Activated CD4-positive, alpha-beta T cell treated with anti-CD3 and anti-CD28 coated beads, Interleukin-2, amount 50 U/mL, for 16 hours (primary cell): Measurements from ENCODE around the gene PDE6B.
A peak's percentile ranks its signal among the peaks of the same experiment; 100 is the strongest.
"Not testable (repeated sequence)": the region's sequence is repeated elsewhere in the genome, so short reads cannot be mapped to it uniquely, and the experiment has no call there.

ENCODE experiments used
- DNase-seq: peaks from one replicate; pipeline ENCODE4 v3.0.0-alpha.2; 2020

PDE6B gene

DNA sequence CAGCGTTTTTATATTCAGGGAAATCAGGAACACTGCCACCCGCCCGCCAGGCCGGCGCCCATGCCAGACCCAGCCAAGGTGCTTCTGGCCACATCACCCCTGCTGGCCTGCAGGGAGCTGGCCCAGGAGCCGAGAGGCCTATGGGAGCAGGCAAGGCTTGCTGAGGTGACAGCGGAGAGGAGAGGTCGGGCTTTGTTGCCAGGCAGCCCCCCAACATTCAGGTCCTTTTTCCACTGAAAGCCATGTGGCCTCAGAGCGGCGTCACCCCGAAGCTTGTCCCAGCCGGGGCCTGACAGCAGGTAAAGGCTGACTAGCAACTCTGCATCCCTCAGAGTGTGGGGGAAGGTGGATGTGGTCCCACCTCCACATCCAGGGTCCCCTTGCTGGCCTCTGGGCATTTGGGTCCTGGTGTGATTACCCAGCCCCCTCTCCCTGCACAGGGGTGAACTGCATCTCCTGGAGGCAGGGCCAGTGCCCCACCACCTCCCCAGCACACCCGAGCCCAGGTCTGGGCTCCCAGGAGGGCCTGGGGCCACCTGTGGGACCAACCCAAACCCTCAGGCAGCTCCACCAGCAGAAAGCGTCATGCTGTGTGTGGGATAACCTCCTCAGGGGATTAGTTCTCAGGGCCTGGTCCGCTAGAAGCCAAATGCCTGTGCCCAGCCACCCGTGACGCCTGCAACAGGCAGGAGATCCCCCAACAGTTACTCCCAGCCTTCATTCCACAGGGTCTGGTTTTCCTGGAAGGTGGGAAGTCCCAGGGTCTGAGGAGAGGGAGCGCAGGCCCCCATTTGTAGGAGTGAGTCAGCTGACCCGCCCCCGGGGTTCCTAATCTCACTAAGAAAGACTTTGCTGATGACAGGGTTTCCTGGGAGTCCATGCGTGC lies at the start of gene PDE6B:
Gene PDE6B (plus strand): TSS at position 869 of the 886 bp plus-strand sequence. CDS start 54 bp downstream, outside the sequence.
- no peak for DNase-seq

GRCh38 chr4:576245-576821 lies 49.0 kb upstream of the PDE6B start, which contains the start of gene TMEM271:
TSS of gene TMEM271 (minus strand) at chr4:576295. CDS start at chr4:576062, 233 bp downstream.
- no peak for DNase-seq

- DNase-seq: no peak
These were observed 48.3 kb upstream of the PDE6B start for GRCh38 chr4:576991-577498.

GRCh38 chr4:577499-578450 lies 47.6 kb upstream of the PDE6B start:
- DNase-seq: peak; percentile 21

- no peak for DNase-seq
These were observed 46.6 kb upstream of the PDE6B start for GRCh38 chr4:578451-579443.

- no peak for DNase-seq
These were observed 45.7 kb upstream of the PDE6B start for GRCh38 chr4:579543-580175.

- no peak for DNase-seq
These were observed 44.2 kb upstream of the PDE6B start for GRCh38 chr4:581181-581580.

DNA sequence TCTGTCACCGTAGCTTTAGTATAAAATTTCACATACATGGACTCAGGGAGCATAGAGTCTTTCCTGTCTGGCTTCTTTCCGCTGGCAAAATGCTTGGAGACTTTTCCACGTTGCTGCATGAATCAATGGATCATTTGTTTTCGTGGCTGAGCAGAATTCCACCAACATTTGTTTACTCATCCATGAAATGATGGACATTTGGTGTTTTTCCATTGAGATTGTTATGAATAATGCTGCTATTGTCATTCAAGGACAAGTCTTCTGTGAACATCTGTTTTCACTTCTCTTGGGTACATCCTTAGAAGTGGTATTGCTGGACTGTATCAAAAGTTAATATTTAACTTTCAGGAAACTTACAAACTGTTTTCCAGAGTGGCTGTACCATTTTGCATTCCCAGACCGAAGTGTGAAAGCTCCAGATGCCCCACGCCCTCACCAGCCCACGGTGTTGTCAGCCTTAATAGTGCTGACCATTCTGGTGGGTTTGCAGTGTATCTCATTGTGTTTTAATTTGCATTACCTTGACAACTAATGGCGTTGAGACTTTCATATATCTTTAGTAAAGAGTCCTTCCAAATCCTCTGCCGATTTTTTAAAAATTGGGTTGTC lies 43.5 kb upstream of the PDE6B start:
- DNase-seq: no peak

GRCh38 chr4:583820-584219 lies 41.6 kb upstream of the PDE6B start:
- no peak for DNase-seq

- no peak for DNase-seq
These were observed 37.6 kb upstream of the PDE6B start for GRCh38 chr4:587671-588350.

GRCh38 chr4:588351-588849 lies 37.0 kb upstream of the PDE6B start:
- DNase-seq: no peak

DNA sequence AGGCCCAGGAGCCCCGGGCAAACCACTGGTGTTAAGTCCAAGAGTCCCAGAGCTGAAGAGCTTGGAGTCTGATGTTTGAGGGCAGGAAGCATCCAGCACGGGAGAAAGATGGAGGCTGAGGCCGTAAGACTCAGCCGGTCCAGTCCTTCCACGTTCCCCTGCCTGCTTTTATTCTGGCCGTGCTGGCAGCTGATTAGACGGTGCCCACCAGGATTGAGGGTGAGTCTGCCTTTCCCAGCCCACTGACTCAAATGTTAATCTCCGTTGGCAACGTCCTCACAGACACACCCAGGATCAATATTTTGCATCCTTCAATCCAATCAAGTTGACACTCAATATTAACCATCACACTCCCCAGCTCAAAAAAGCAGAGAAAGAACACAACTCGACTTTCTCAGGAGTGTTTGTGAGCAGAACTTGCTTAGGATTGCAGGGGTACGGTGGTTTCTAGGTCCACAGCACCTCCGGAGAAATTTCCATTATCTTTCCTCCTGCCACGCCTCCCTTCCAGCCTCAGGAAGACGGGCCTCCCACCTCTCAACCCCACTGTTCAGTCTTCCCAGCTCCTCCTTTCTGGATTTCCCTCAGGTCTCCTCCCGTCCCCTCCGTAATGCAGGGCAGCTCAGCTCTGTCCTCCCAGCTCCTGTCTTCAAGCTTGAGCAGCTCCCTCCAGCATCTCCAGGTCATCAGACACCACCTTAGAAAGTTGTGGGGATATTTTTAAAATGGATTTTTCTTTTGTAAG lies 36.0 kb upstream of the PDE6B start:
- no peak for DNase-seq

- DNase-seq: no peak
These were observed 35.0 kb upstream of the PDE6B start for GRCh38 chr4:590313-590841.

GRCh38 chr4:592178-592577 lies 33.2 kb upstream of the PDE6B start:
- not testable (repeated sequence) for DNase-seq

GRCh38 chr4:592825-593520 lies 32.4 kb upstream of the PDE6B start:
- DNase-seq: no peak

DNA sequence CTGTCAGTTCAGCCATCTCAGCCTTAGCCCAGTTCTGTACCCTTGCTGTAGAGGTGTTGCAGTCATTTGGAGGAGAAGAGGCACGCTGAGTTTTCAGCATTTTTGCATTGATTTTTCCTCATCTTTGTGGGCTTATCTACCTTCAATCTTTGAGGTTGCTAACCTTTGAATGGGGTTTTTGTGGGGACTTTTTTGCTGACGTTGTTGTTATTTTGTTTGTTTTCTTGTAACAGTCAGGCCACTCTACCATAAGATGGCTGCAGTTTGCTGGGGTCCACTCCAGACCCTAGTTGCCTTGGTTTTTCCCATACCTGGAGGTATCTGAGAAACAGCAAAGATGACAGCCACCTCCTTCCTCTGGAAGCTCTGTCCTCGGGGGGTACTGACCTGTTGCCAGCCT lies 26.4 kb upstream of the PDE6B start:
- no peak for DNase-seq

DNA sequence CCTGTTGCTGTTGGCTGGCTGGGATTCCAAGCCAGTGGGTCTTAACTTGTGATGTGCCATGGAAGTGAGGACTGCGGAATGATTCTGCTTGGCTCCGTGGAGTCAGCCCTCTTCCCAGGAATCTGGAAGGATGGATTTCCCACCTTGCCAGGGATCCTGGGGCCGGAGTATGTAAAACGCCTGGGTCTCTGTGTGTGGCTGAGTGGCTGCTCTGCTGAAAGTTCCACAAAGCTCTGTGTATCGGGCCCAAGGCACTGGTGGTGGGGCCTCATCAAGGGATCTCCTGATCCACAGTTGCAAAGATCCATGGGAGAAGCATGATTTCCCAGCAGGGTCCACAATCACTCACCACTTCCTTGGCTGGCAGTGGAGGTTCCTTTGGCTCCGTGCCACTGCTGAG lies 25.2 kb upstream of the PDE6B start:
- no peak for DNase-seq

GRCh38 chr4:600850-601515 lies 24.4 kb upstream of the PDE6B start:
- DNase-seq: no peak
